Retina (tissue), 1 donor: ENCODE measurements around the gene MSI2.

Experiments used
- DNase-seq: peaks from one replicate; pipeline ENCODE4 v3.0.0-alpha.2; 2016

MSI2 gene

GRCh38 chr17:57467226-57467625 is 210.9 kb downstream of the MSI2 start:
- DNase-seq, result no peak

- DNase-seq, result no peak
Measured at GRCh38 chr17:57467801-57468200, 211.5 kb downstream of the MSI2 start.

GRCh38 chr17:57468932-57469775 is 212.8 kb downstream of the MSI2 start:
- peak; percentile 71 for DNase-seq

GRCh38 chr17:57470906-57471305 is 214.6 kb downstream of the MSI2 start:
- no peak for DNase-seq

GRCh38 chr17:57471868-57472368 is 215.6 kb downstream of the MSI2 start:
- DNase-seq, result peak; percentile 68

- DNase-seq, result no peak
Measured at GRCh38 chr17:57475796-57476195, 219.5 kb downstream of the MSI2 start.

GRCh38 chr17:57477522-57478362 is 221.4 kb downstream of the MSI2 start:
- DNase-seq, result no peak

GRCh38 chr17:57478478-57479250 is 222.3 kb downstream of the MSI2 start:
- no peak for DNase-seq

GRCh38 chr17:57480438-57481196 is 224.3 kb downstream of the MSI2 start:
- no peak for DNase-seq

- peak; percentile 75 for DNase-seq
Measured at GRCh38 chr17:57481910-57482391, 225.6 kb downstream of the MSI2 start.

GRCh38 chr17:57482657-57483056 is 226.3 kb downstream of the MSI2 start:
- no peak for DNase-seq

GRCh38 chr17:57484081-57484666 is 227.9 kb downstream of the MSI2 start:
- DNase-seq, result no peak

GRCh38 chr17:57484826-57485565 is 228.7 kb downstream of the MSI2 start:
- no peak for DNase-seq

- DNase-seq, result no peak
Measured at GRCh38 chr17:57485566-57485865, 229.2 kb downstream of the MSI2 start.

GRCh38 chr17:57485916-57486881 is 229.9 kb downstream of the MSI2 start:
- no peak for DNase-seq

- DNase-seq, result no peak
Measured at GRCh38 chr17:57486882-57487301, 230.6 kb downstream of the MSI2 start.

GRCh38 chr17:57487573-57487972 is 231.2 kb downstream of the MSI2 start:
- no peak for DNase-seq

GRCh38 chr17:57488856-57489255 is 232.5 kb downstream of the MSI2 start:
- no peak for DNase-seq

- no peak for DNase-seq
Measured at GRCh38 chr17:57489321-57489720, 233.0 kb downstream of the MSI2 start.
